ENCODE data around the gene AATK. TPM values are rescaled to one million over a fixed set of nuclear protein-coding genes. Genes with fewer than 3 reads are reported as not detected.

The AATK gene
- total RNA-seq, 1 experiment from 2014 or later = 4.4 TPM

- H3K36me3 ChIP-seq (ENCODE audit: control insufficient read depth in 1 of 2, insufficient read depth in 2 of 2, low read length in 2 of 2) = peaks cover 0 to 13% of the 10 kb centered on the region in 2 experiments; a peak in 2 of 4 replicates
- peak overlapping the region; percentile 1 to 31; a peak in 3 of 4 replicates for H3K4me3 ChIP-seq (replicated peaks in 1 of 2; ENCODE audit: low read depth in 1 of 2, low read length in 2 of 2)
- no peaks in the 10 kb centered on the region for H3K9me3 ChIP-seq (ENCODE audit: control insufficient read depth in 1 of 2, insufficient read depth in 1 of 2, low read depth in 1 of 2, low read length in 2 of 2)
- no peaks in the 10 kb centered on the region for H3K9me2 ChIP-seq (ENCODE audit: insufficient read depth)
- DNase-seq (ENCODE audit: low read depth, low spot score) (no peak), ATAC-seq (no peak)
- no peaks in the 10 kb centered on the region for H3K27me3 ChIP-seq (ENCODE audit: insufficient read depth, low read length)
- peak overlapping the region; percentile 72 for H3K9ac ChIP-seq (ENCODE audit: low read length)
- intact Hi-C loops (cut with micrococcal nuclease) = loop anchor here (2.0 kb wide), 1 partner anchor 45 kb away; no protein-coding TSS in a partner anchor
- H2AFZ ChIP-seq (ENCODE audit: low read depth, low read length, poor library complexity, severe bottlenecking) = no peak overlapping the region
- no peaks in the 10 kb centered on the region for H4K20me1 ChIP-seq (ENCODE audit: insufficient read depth)
- no peak for TF ChIP-seq MAX (IDR thresholded peaks at IDR 0.05)
- TF ChIP-seq EZH2phosphoT487 (IDR thresholded peaks at IDR 0.05; ENCODE audit: borderline replicate concordance) = no peak
- TF ChIP-seq FOSL1 (IDR thresholded peaks at IDR 0.05; ENCODE audit: low read depth) = no peak
- TF ChIP-seq ZNF274 (IDR thresholded peaks at IDR 0.05; ENCODE audit: low read depth, low read length) = no peak
- TF ChIP-seq JUND (IDR thresholded peaks at IDR 0.05) = no peak
- RAD21 ChIA-PET (ENCODE audit: low non-redundant PET in 1 of 2, low total read pairs in 2 of 2, uncharacterized antibody in 2 of 2, unreplicated experiment in 2 of 2) = interaction anchor here in 1 of 2 experiments (1.0 to 1.2 kb wide), 2 partner anchors 51 to 72 kb away, joined by 3 to 4 read pairs; no protein-coding TSS in a partner anchor
- H3K4me1 ChIP-seq (ENCODE audit: control insufficient read depth in 1 of 2, insufficient read depth in 2 of 2, low read length in 2 of 2) = peaks cover 73 to 91% of the 10 kb centered on the region in 2 experiments
- peak overlapping the region; percentile 95 for H3K27ac ChIP-seq (ENCODE audit: low read depth, low read length)
- peaks cover 13% of the 10 kb centered on the region; the same call in 1 of the 2 replicates for H3K79me2 ChIP-seq (ENCODE audit: insufficient read depth, low read length)
- peak overlapping the region; percentile 94 for H3K4me2 ChIP-seq (ENCODE audit: low read length)
- BruUV-seq (replicated peaks) = no TSS peak
- POLR2A ChIA-PET = interaction anchor here (1.1 to 1.7 kb wide), 3 partner anchors 46 to 58 kb away, joined by 3 to 9 read pairs (median 5); no protein-coding TSS in a partner anchor
- CTCF ChIA-PET = interaction anchor here (0.9 to 1.6 kb wide), 5 partner anchors 9 to 106 kb away, joined by 3 to 7 read pairs (median 4); no protein-coding TSS in a partner anchor
Observed at GRCh38 chr17:81095383-81095762, 70.6 kb downstream of the AATK start.

DNA sequence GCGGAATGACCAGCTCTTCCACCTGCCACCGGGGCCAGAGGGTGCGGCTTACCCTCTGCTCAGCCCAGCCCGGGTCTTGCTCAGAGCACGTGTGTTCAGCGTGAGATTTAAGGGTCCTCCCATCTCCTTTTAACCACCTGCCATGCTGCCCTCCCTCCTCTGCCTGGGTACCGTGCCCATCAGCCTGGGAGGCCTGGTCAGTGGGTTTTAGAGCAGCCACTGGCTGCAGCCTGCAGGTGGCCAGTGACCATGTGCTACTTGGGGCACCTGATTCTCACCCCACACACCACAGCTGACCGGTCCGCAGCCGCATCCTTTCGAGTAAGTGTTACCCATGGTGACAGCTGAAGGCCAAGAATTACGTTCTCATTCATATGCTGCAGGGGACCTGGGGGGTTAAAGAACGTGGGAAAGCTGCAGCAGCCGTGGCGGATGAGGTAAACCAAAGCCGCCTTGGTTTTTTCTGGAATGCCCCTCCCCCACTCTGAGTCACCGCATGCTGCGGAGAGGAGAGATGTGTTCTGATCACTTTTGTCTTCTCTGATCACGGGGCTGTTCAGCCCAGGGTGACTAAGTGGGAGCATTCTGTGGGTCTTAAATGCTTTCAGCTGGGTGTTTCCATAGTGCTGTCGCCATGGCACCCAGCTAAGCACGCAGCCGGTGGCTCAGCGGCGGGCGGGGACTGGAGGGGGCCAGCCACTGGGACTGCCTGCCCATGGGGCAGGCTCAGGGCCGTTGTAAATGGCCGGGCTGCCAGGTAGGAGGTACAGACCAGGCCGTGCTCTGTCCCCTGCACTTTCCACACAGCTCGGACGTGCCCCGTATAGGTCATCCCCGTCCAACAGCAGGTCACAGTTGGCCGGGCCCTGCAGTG is 71.3 kb downstream of the AATK start:
- intact Hi-C loops (cut with micrococcal nuclease) = loop anchor here (2.0 kb wide), 1 partner anchor 44 kb away; no protein-coding TSS in a partner anchor
- Histone ChIP-seq H4K20me1 (ENCODE audit: insufficient read depth) (no peaks in the 10 kb centered on the region), H3K9me3 (ENCODE audit: control insufficient read depth in 1 of 2, insufficient read depth in 1 of 2, low read depth in 1 of 2, low read length in 2 of 2) (no peaks in the 10 kb centered on the region), H3K36me3 (ENCODE audit: control insufficient read depth in 1 of 2, insufficient read depth in 2 of 2, low read length in 2 of 2) (peaks cover 0 to 9% of the 10 kb centered on the region in 2 experiments; a peak in 1 of 4 replicates), H3K4me2 (ENCODE audit: low read length) (peak overlapping the region; percentile 94), H3K27ac (ENCODE audit: low read depth, low read length) (peak overlapping the region; percentile 95), H3K9me2 (ENCODE audit: insufficient read depth) (no peaks in the 10 kb centered on the region), H3K4me3 (replicated peaks in 1 of 2; ENCODE audit: low read depth in 1 of 2, low read length in 2 of 2) (peak overlapping the region; percentile 1 to 31; a peak in 3 of 4 replicates), H3K27me3 (ENCODE audit: insufficient read depth, low read length) (no peaks in the 10 kb centered on the region), H3K79me2 (ENCODE audit: insufficient read depth, low read length) (peaks cover 13% of the 10 kb centered on the region; the same call in 1 of the 2 replicates), H3K9ac (ENCODE audit: low read length) (peak overlapping the region; percentile 72), H3K4me1 (ENCODE audit: control insufficient read depth in 1 of 2, insufficient read depth in 2 of 2, low read length in 2 of 2) (peaks cover 79 to 97% of the 10 kb centered on the region in 2 experiments), H2AFZ (ENCODE audit: low read depth, low read length, poor library complexity, severe bottlenecking) (no peak overlapping the region)
- RAD21 ChIA-PET (ENCODE audit: low non-redundant PET in 1 of 2, low total read pairs in 2 of 2, uncharacterized antibody in 2 of 2, unreplicated experiment in 2 of 2) = interaction anchor here in 1 of 2 experiments (1.0 to 1.2 kb wide), 2 partner anchors 51 to 71 kb away, joined by 3 to 4 read pairs; no protein-coding TSS in a partner anchor
- TF ChIP-seq TCF7L2 (IDR thresholded peaks at IDR 0.05; ENCODE audit: borderline replicate concordance, extremely low read depth, insufficient read depth, insufficient read length) (peak; percentile 74), ATF3 (IDR thresholded peaks at IDR 0.05) (no peak), POLR2A (IDR thresholded peaks at IDR 0.05; ENCODE audit: borderline replicate concordance, extremely low read depth, insufficient read depth, insufficient read length) (no peak), POLR2AphosphoS5 (IDR thresholded peaks at IDR 0.05; ENCODE audit: low read depth, low read length) (peak; percentile 63; the same call in 1 of the 2 replicates), YY1 (IDR thresholded peaks at IDR 0.05; ENCODE audit: extremely low read depth, insufficient replicate concordance, low read depth, low read length) (peak; percentile 54), CTCF (IDR thresholded peaks at IDR 0.05 in 2 of 3, conservative IDR thresholded peaks at IDR 0.05 in 1 of 3; ENCODE audit: borderline replicate concordance in 1 of 3, insufficient read depth in 1 of 3, low read depth in 2 of 3, low read length in 2 of 3) (peak in 2 of 3 experiments; percentile 20 to 27; a peak in 2 of 6 replicates)
- CTCF ChIA-PET = interaction anchor here (0.9 to 1.6 kb wide), 6 partner anchors 9 to 110 kb away, joined by 3 to 7 read pairs (median 4); no protein-coding TSS in a partner anchor
- ATAC-seq = peak; percentile 68
- BruUV-seq (replicated peaks) = no TSS peak
- peak; percentile 99 for DNase-seq (ENCODE audit: low read depth, low spot score)
- POLR2A ChIA-PET = interaction anchor here (0.7 to 1.7 kb wide), 4 partner anchors 45 to 57 kb away, joined by 3 to 9 read pairs (median 4); no protein-coding TSS in a partner anchor

Data from HCT116 (cell line).